ENCODE data around the gene TTC34. TPM values are rescaled to one million over a fixed set of nuclear protein-coding genes. Genes with fewer than 3 reads are reported as not detected.

The TTC34 gene
- total and polyA plus RNA-seq, 2 donors (not counting 1 experiment from before 2014, with no cell fraction given): 0.05 to 0.17 TPM

DNA sequence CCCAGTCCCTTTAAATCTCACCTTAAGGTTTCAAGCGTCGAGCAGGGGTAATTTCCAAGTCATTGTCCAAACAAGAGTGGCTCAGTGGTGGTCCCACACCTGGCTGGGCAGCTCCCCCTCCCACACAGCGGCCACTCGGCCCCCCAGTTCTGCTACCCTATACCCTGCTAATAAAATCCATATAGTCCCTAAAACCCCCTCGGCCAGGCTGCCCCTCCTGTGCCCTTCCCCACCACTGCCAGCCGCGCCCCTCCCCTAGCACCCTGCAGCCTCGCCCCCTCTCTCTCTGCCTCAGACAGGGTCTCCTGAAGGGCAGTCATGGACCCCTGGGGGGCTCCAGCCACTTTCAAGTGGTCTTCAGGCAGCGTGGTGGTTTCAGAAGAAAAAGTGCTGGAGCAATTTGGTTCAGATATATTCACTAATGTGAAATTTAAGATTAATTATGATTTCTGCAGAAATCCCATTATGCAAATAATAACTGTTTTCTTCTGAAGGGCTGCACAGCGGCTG lies 34.2 kb upstream of the TTC34 start:
- Histone ChIP-seq H4K20me1 (ENCODE audit: control insufficient read depth, extremely low read depth, insufficient read depth, low read length) (no peaks in the 10 kb centered on the region), H3K4me2 (ENCODE audit: extremely low read depth, insufficient read depth, low read length) (no peak overlapping the region), H2AFZ (ENCODE audit: low read length) (no peak overlapping the region), H3K4me1 (ENCODE audit: control insufficient read depth, extremely low read depth, insufficient read depth, low read length) (no peaks in the 10 kb centered on the region), H3K36me3 (ENCODE audit: control insufficient read depth, insufficient read depth, low read length) (no peaks in the 10 kb centered on the region), H3K4me3 (replicated peaks in 1 of 4; ENCODE audit: control extremely low read depth in 1 of 4, insufficient read depth in 1 of 4, low read depth in 3 of 4, low read length in 4 of 4) (no peak overlapping the region), H3K27ac (ENCODE audit: insufficient read depth, low read length) (no peak overlapping the region), H3K9me3 (ENCODE audit: control insufficient read depth, insufficient read depth, low read depth, low read length) (no peaks in the 10 kb centered on the region), H3K79me2 (ENCODE audit: control insufficient read depth, insufficient read depth, low read length) (no peaks in the 10 kb centered on the region), H3K27me3 (ENCODE audit: control insufficient read depth, insufficient read depth, low read length) (no peaks in the 10 kb centered on the region), H3K9ac (ENCODE audit: insufficient read depth, low read length) (no peak overlapping the region)
- TF ChIP-seq, protein P1, sequence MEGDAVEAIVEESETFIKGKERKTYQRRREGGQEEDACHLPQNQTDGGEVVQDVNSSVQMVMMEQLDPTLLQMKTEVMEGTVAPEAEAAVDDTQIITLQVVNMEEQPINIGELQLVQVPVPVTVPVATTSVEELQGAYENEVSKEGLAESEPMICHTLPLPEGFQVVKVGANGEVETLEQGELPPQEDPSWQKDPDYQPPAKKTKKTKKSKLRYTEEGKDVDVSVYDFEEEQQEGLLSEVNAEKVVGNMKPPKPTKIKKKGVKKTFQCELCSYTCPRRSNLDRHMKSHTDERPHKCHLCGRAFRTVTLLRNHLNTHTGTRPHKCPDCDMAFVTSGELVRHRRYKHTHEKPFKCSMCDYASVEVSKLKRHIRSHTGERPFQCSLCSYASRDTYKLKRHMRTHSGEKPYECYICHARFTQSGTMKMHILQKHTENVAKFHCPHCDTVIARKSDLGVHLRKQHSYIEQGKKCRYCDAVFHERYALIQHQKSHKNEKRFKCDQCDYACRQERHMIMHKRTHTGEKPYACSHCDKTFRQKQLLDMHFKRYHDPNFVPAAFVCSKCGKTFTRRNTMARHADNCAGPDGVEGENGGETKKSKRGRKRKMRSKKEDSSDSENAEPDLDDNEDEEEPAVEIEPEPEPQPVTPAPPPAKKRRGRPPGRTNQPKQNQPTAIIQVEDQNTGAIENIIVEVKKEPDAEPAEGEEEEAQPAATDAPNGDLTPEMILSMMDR (conservative IDR thresholded peaks at IDR 0.05 in 1 of 2, IDR thresholded peaks at IDR 0.05 in 1 of 2; ENCODE audit: low read depth in 1 of 2, low read length in 2 of 2): no peak
- no peak for TF ChIP-seq EZH2 (IDR thresholded peaks at IDR 0.05; ENCODE audit: low read length, missing control alignments)
- no peak for DNase-seq (ENCODE audit: low read depth in 2 of 2)

DNA sequence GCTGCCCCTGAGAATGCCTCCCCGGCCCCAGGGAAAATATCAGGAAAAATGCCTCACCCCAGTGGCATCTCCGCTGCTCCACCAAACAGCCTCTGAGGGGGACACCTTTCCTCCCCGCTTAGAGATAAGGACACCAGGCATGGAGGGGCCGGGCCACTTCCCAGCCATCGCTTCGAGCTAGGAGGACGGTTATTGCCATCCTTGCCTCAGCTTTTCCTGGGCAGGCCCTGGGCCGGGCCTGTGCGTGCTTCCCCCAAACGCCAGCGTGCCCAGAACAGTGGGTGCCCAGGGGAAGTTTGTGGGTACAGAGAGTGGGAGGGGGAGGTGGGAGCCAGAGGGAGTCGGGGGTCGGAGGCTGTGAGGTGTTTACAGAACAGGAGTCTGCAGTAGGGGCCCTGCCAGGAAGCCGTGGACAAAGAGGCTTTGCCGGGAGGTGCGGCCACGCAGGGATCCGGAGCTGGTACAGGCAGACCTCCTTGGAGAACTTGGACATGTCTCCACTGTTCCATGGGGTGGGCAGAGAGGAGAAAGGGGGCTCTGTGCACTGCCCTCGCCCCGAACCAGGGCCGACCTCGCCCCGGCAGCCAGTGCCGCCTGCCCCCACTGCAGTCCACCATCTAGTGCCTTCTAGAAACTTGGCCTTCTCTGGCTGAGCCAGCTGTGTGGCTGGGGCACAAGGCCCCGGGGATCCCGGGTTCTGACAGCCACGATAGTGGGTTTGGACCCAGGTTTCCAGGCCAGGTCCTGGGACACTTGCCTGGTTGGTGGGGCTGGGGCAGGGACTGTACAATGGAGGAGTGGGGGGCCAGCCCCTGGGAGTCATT lies 33.5 kb upstream of the TTC34 start:
- no peaks in the 10 kb centered on the region for H3K9me3 ChIP-seq (ENCODE audit: control insufficient read depth, insufficient read depth, low read depth, low read length)
- no peak for DNase-seq (ENCODE audit: low read depth in 2 of 2)

DNA sequence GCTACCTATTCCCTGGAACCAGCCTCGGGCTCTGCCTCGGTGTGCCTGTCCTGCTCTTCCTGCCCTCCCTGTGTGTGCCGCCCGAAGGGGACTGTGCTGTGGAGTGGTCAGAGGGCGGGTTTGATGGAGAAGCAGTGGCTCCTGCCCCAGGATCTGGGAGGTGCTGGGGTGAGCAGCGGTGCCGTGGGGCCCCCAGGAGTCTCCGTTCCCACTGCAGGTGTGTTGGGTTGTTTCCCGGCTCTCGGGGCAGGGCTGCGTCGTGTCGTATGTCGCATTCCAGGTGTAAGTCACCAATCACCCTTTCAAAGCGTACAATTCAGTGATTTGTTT lies 32.6 kb upstream of the TTC34 start:
- Histone ChIP-seq H3K9me3 (ENCODE audit: control insufficient read depth, insufficient read depth, low read depth, low read length) (no peaks in the 10 kb centered on the region), H3K27me3 (ENCODE audit: control insufficient read depth, insufficient read depth, low read length) (no peaks in the 10 kb centered on the region), H3K27ac (ENCODE audit: insufficient read depth, low read length) (no peak overlapping the region), H3K4me2 (ENCODE audit: extremely low read depth, insufficient read depth, low read length) (no peak overlapping the region), H3K4me1 (ENCODE audit: control insufficient read depth, extremely low read depth, insufficient read depth, low read length) (no peaks in the 10 kb centered on the region), H3K79me2 (ENCODE audit: control insufficient read depth, insufficient read depth, low read length) (no peaks in the 10 kb centered on the region), H3K4me3 (replicated peaks in 1 of 4; ENCODE audit: control extremely low read depth in 1 of 4, insufficient read depth in 1 of 4, low read depth in 3 of 4, low read length in 4 of 4) (no peak overlapping the region), H4K20me1 (ENCODE audit: control insufficient read depth, extremely low read depth, insufficient read depth, low read length) (no peaks in the 10 kb centered on the region), H3K36me3 (ENCODE audit: control insufficient read depth, insufficient read depth, low read length) (no peaks in the 10 kb centered on the region), H2AFZ (ENCODE audit: low read length) (no peak overlapping the region), H3K9ac (ENCODE audit: insufficient read depth, low read length) (no peak overlapping the region)
- no peak for DNase-seq (ENCODE audit: low read depth in 2 of 2)
- TF ChIP-seq, protein P1 (conservative IDR thresholded peaks at IDR 0.05 in 1 of 2, IDR thresholded peaks at IDR 0.05 in 1 of 2; ENCODE audit: low read depth in 1 of 2, low read length in 2 of 2): no peak
- TF ChIP-seq EZH2 (IDR thresholded peaks at IDR 0.05; ENCODE audit: low read length, missing control alignments): no peak

More for the DNA sequence above, 33.5 kb upstream of the TTC34 start:
- no peaks in the 10 kb centered on the region for H3K36me3 ChIP-seq (ENCODE audit: control insufficient read depth, insufficient read depth, low read length)
- no peak overlapping the region for H3K27ac ChIP-seq (ENCODE audit: insufficient read depth, low read length)
- no peaks in the 10 kb centered on the region for H3K27me3 ChIP-seq (ENCODE audit: control insufficient read depth, insufficient read depth, low read length)
- TF ChIP-seq, protein P1 (conservative IDR thresholded peaks at IDR 0.05 in 1 of 2, IDR thresholded peaks at IDR 0.05 in 1 of 2; ENCODE audit: low read depth in 1 of 2, low read length in 2 of 2): no peak
- TF ChIP-seq EZH2 (IDR thresholded peaks at IDR 0.05; ENCODE audit: low read length, missing control alignments): no peak
- H2AFZ ChIP-seq (ENCODE audit: low read length): no peak overlapping the region
- H3K4me2 ChIP-seq (ENCODE audit: extremely low read depth, insufficient read depth, low read length): no peak overlapping the region
- H3K4me3 ChIP-seq (replicated peaks in 1 of 4; ENCODE audit: control extremely low read depth in 1 of 4, insufficient read depth in 1 of 4, low read depth in 3 of 4, low read length in 4 of 4): no peak overlapping the region
- no peaks in the 10 kb centered on the region for H3K79me2 ChIP-seq (ENCODE audit: control insufficient read depth, insufficient read depth, low read length)
- no peaks in the 10 kb centered on the region for H3K4me1 ChIP-seq (ENCODE audit: control insufficient read depth, extremely low read depth, insufficient read depth, low read length)
- H4K20me1 ChIP-seq (ENCODE audit: control insufficient read depth, extremely low read depth, insufficient read depth, low read length): no peaks in the 10 kb centered on the region
- H3K9ac ChIP-seq (ENCODE audit: insufficient read depth, low read length): no peak overlapping the region

All from fibroblast of lung (primary cell).